Activated CD8-positive, alpha-beta memory T cell treated with anti-CD3 and anti-CD28 coated beads, Interleukin-2, amount 10 ng/mL, durations not matched to agents 7 days and 5 days (primary cell): Measurements from ENCODE around the gene STARD10. TPM values are rescaled to one million over a fixed set of nuclear protein-coding genes. Genes with fewer than 3 reads are reported as not detected.
"Not testable (repeated sequence)": the region's sequence is repeated elsewhere in the genome, so short reads cannot be mapped to it uniquely, and the experiment has no call there.

ENCODE experiments used
- ATAC-seq: fragments of 150-1000 bp; cut with Tn5 transposase; one replicate; pipeline ENCODE4 v1.10.0; 2021; ENCODE audit warnings: moderate library complexity
- CTCF ChIA-PET: fragments of 350-600 bp; sonication (Branson Sonifier 250); formaldehyde crosslinking; loops from one replicate; lab custom pipeline; 2021; ENCODE audit warnings: antibody characterized with exemption; lab: Charles Lee
- DNase-seq: peaks from one replicate; pipeline ENCODE4 v3.0.0-alpha.2; 2020
- H3K27ac Mint-ChIP-seq: one replicate; pipeline ENCODE4 v1.8.0; 2021; ENCODE audit warnings: mild to moderate bottlenecking, mixed read lengths
- H3K27me3 Mint-ChIP-seq: one replicate; pipeline ENCODE4 v1.8.0; 2021; ENCODE audit warnings: mixed read lengths
- H3K36me3 Mint-ChIP-seq: one replicate; pipeline ENCODE4 v1.8.0; 2021; ENCODE audit warnings: mild to moderate bottlenecking, mixed read lengths
- H3K4me1 Mint-ChIP-seq: one replicate; pipeline ENCODE4 v1.8.0; 2021; ENCODE audit warnings: mixed read lengths
- H3K4me3 Mint-ChIP-seq: one replicate; pipeline ENCODE4 v1.8.0; 2021; ENCODE audit warnings: mild to moderate bottlenecking, moderate library complexity, mixed read lengths
- H3K9me3 Mint-ChIP-seq: one replicate; pipeline ENCODE4 v1.8.0; 2022; ENCODE audit warnings: low read depth, mixed read lengths
- total RNA-seq, 2 experiments: library from RNA; stranded (reverse); gene quantifications; one replicate each; pipeline ENCODE4 v1.2.3, GENCODE V29; 2021

STARD10 gene
- total RNA-seq, 2 experiments from 2014 or later = 8.4 to 18.4 TPM

DNA sequence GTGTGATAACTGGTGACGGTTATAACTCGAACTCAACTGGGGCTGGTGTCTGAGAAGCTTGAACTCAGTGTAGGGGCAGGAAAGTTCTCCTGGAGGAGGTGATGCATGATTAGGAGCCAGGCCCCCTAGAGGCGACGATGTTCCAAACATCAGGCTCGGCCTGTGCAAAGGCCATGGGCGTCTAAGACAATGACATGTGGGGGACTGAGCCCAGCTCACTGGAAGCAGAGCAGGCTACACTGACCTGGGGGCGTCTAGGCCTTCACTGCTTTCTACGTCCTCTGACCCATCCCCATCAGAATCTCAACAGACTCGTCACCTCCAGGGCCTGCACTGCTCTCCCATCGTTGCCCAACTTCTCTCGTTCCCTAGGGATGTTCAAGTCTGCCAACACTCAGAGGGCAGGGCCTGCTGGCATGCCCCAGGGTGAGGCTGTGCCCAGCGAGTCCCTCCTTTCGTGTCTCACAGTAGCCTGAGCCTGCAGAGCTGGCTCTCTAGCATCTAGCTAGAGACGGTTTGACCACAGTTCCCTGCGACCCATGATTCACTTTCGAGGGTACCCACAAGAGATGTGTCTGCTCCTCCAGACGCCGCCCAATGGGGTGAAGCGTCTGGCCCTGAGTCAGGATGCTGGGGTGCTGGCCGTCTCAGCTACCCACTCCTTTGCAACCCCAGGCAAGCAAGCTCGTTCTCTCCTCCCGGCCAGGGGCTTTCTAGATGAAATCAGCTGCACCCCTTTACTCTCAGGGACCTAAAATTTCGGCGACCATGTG is 19.3 kb upstream of the STARD10 start:
- peak overlapping the region; percentile 90 for H3K4me3 Mint-ChIP-seq
- peak; percentile 94 for DNase-seq
- CTCF ChIA-PET = interaction anchor here (0.8 to 5.9 kb wide), 19 partner anchors 10 to 366 kb away, joined by 3 to 63 read pairs (median 4); partner anchors contain the start of genes FCHSD2 and STARD10
- peak overlapping the region; percentile 91 for H3K27ac Mint-ChIP-seq
- H3K27me3 Mint-ChIP-seq = no peaks in the 10 kb centered on the region
- peaks cover 56% of the 10 kb centered on the region for H3K36me3 Mint-ChIP-seq
- H3K9me3 Mint-ChIP-seq = no peaks in the 10 kb centered on the region
- peak; percentile 48 for ATAC-seq
- peaks cover 54% of the 10 kb centered on the region for H3K4me1 Mint-ChIP-seq

DNA sequence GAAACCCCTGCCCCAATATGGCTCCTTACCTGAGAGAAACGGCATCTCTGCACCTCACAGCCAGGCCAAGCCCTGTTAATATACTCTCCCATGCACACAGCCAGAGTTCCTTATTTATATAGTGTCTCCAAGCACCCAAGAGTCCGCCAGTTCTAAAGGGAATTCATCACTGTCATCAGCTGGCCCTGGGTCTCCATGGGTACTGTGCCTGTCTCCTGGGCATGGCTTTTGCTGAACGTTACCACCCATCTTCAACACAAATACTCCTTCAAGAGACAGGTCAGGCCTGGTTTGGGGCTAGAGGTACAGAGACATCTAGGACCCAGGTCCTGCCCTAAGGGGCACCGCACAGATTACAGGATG is 18.7 kb upstream of the STARD10 start:
- Mint-ChIP-seq H3K4me1 (peaks cover 50% of the 10 kb centered on the region), H3K36me3 (peaks cover 52% of the 10 kb centered on the region), H3K27me3 (no peaks in the 10 kb centered on the region)

GRCh38 chr11:72811686-72812085 is 17.8 kb upstream of the STARD10 start:
- CTCF ChIA-PET = interaction anchor here (1.0 to 5.9 kb wide), 5 partner anchors 14 to 128 kb away, joined by 3 to 63 read pairs (median 7); partner anchors contain the start of gene STARD10
- not testable (repeated sequence) for DNase-seq, H3K9me3 Mint-ChIP-seq, ATAC-seq, H3K27me3 Mint-ChIP-seq
- peak overlapping the region; percentile 76 for H3K4me3 Mint-ChIP-seq
- peaks cover 48% of the 10 kb centered on the region for H3K4me1 Mint-ChIP-seq
- peaks cover 50% of the 10 kb centered on the region for H3K36me3 Mint-ChIP-seq
- peak overlapping the region; percentile 72 for H3K27ac Mint-ChIP-seq

More for the DNA sequence above, 18.7 kb upstream of the STARD10 start:
- peak overlapping the region; percentile 90 for H3K4me3 Mint-ChIP-seq
- no peaks in the 10 kb centered on the region for H3K9me3 Mint-ChIP-seq
- ATAC-seq (no peak), DNase-seq (no peak)
- CTCF ChIA-PET = interaction anchor here (1.0 to 5.9 kb wide), 11 partner anchors 9 to 366 kb away, joined by 3 to 63 read pairs (median 5); partner anchors contain the start of gene STARD10
- peak overlapping the region; percentile 91 for H3K27ac Mint-ChIP-seq

GRCh38 chr11:72808331-72808798 is 14.5 kb upstream of the STARD10 start:
- H3K9me3 Mint-ChIP-seq = no peaks in the 10 kb centered on the region
- ATAC-seq (no peak), DNase-seq (no peak)
- CTCF ChIA-PET = interaction anchor here (1.3 to 1.7 kb wide), 4 partner anchors 14 to 83 kb away, joined by 3 to 8 read pairs (median 4); partner anchors contain the start of gene STARD10
- H3K27ac Mint-ChIP-seq = no peak overlapping the region
- peaks cover 47% of the 10 kb centered on the region for H3K4me1 Mint-ChIP-seq
- no peak overlapping the region for H3K4me3 Mint-ChIP-seq
- H3K27me3 Mint-ChIP-seq = no peaks in the 10 kb centered on the region
- H3K36me3 Mint-ChIP-seq = peaks cover 44% of the 10 kb centered on the region

DNA sequence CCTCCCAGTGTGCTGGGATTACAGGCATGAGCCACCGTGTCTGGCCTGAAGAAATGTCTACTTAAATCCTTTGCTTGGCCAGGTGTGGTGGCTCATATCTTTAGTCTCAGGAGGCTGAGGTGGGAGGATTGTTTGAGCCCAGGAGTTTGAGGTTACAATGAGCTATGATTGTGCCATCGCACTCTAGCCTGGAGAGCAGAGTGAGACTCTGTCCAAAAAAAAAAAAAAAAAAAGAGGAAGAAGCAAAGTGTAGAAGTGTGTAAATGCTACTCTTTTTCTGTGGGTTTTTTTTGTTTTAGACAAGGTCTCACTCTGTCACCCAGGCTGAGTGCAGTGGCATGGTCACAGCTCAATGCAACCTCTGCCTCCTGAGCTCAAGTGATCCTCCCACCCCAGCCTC is 13.9 kb upstream of the STARD10 start:
- H3K9me3 Mint-ChIP-seq = no peaks in the 10 kb centered on the region
- CTCF ChIA-PET = interaction anchor here (1.2 to 1.7 kb wide), 5 partner anchors 10 to 83 kb away, joined by 3 to 8 read pairs (median 4); partner anchors contain the start of gene STARD10
- peak overlapping the region; percentile 7 for H3K27ac Mint-ChIP-seq
- peaks cover 44% of the 10 kb centered on the region for H3K4me1 Mint-ChIP-seq
- H3K27me3 Mint-ChIP-seq = no peaks in the 10 kb centered on the region
- DNase-seq = no peak
- no peak for ATAC-seq
- peaks cover 39% of the 10 kb centered on the region for H3K36me3 Mint-ChIP-seq
- no peak overlapping the region for H3K4me3 Mint-ChIP-seq

DNA sequence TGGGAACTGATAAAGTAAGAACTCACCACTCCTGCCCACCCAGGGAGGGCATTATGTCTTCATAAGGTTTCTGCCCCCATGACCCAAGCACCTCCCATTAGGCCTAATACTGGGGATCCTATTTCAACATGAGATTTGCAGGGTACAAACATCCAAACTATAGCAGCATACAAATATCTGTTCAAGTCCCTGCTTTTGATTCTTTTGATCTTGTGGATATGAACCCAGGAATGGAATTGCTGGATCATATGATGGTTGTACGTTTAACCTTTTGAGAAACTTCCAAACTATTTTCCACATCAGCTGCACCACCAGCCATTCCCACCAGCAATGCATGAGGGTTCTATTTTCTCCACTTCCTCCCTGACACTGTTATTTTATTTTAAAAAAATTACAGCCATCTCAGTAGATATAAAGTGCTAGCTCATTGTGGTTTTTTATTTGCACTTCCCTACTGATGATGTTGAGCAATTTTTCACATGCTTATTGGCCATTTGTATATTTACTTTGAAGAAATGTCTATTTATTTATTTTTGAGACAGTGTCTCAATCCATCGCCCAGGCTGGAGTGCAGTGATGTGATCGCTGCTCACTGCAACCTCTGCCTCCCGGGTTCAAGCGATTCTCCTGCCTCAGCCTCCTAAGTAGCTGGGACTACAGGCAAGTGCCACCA is 13.3 kb upstream of the STARD10 start:
- no peaks in the 10 kb centered on the region for H3K9me3 Mint-ChIP-seq
- H3K4me3 Mint-ChIP-seq = no peak overlapping the region

GRCh38 chr11:72806378-72806777 is 12.5 kb upstream of the STARD10 start:
- CTCF ChIA-PET = interaction anchor here (0.6 to 1.3 kb wide), 2 partner anchors 12 to 29 kb away, joined by 3 read pairs; partner anchors contain the start of gene STARD10
- not testable (repeated sequence) for DNase-seq, H3K27me3 Mint-ChIP-seq, H3K9me3 Mint-ChIP-seq, ATAC-seq, H3K4me3 Mint-ChIP-seq
- H3K4me1 Mint-ChIP-seq = peaks cover 33% of the 10 kb centered on the region
- peaks cover 33% of the 10 kb centered on the region for H3K36me3 Mint-ChIP-seq
- peak overlapping the region; percentile 48 for H3K27ac Mint-ChIP-seq

More for the DNA sequence above, 13.3 kb upstream of the STARD10 start:
- ATAC-seq (no peak), DNase-seq (no peak)
- H3K27me3 Mint-ChIP-seq = no peaks in the 10 kb centered on the region
- peaks cover 39% of the 10 kb centered on the region for H3K36me3 Mint-ChIP-seq
- H3K27ac Mint-ChIP-seq = no peak overlapping the region
- H3K4me1 Mint-ChIP-seq = peaks cover 40% of the 10 kb centered on the region
- CTCF ChIA-PET = interaction anchor here (1.2 to 1.7 kb wide), 5 partner anchors 10 to 82 kb away, joined by 3 to 8 read pairs (median 4); partner anchors contain the start of gene STARD10

GRCh38 chr11:72805216-72805615 is 11.4 kb upstream of the STARD10 start:
- DNase-seq = no peak
- Mint-ChIP-seq H3K27me3 (no peaks in the 10 kb centered on the region), H3K4me3 (no peak overlapping the region), H3K4me1 (peaks cover 23% of the 10 kb centered on the region), H3K9me3 (no peaks in the 10 kb centered on the region), H3K36me3 (peaks cover 26% of the 10 kb centered on the region), H3K27ac (no peak overlapping the region)
- ATAC-seq = no peak
- CTCF ChIA-PET = interaction anchor here (1.3 kb wide), 1 partner anchor 11 kb away, joined by 3 read pairs; the partner anchor contains the start of gene STARD10

DNA sequence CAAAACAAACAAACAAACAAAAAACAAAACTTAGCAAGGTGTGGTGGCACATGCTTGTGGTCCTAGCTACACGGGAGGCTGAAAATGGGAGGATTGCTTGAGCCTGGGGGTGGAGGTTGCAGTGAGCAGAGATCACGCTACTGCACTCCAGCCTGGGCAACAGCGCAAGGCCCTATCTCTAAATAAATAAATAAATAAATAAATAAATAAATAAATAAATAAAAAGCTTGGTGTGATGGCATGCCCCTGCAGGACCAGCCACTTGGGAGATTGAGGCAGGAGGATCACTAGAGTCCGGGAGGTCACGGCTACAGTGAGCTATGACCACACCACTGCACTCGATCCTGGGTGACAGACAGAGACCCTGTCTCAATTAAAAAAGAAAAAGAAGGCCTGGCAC is 9.0 kb upstream of the STARD10 start:
- no peak for ATAC-seq
- no peaks in the 10 kb centered on the region for H3K27me3 Mint-ChIP-seq
- CTCF ChIA-PET = interaction anchor here (1.1 to 2.0 kb wide), 3 partner anchors 9 to 16 kb away, joined by 4 to 9 read pairs (median 5); partner anchors contain the start of gene STARD10
- peaks cover 13% of the 10 kb centered on the region for H3K36me3 Mint-ChIP-seq
- no peak overlapping the region for H3K4me3 Mint-ChIP-seq
- peaks cover 13% of the 10 kb centered on the region for H3K4me1 Mint-ChIP-seq
- H3K9me3 Mint-ChIP-seq = no peaks in the 10 kb centered on the region
- H3K27ac Mint-ChIP-seq = no peak overlapping the region
- DNase-seq = no peak

DNA sequence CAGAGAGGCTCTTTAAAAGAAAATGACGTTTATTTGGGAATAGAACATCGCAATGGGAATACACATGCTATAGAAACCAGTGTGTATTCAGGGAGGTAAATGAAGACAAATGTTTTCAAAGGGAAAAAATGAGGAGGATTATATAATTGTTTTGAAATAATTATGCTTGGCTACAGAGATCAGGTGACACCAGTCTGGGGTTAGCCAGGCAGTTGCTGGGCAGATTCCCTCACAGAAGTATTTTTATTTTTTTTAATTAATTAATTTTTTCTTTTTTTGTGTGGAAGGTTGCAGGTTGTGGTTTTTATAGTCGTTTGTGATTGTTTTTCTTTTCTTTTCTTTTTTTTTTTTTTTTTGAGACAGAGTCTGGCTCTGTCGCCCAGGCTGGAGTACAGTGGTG is 5.6 kb upstream of the STARD10 start:
- CTCF ChIA-PET = interaction anchor here (0.7 to 1.2 kb wide), 2 partner anchors 70 to 74 kb away, joined by 3 to 4 read pairs; no protein-coding TSS in a partner anchor
- ATAC-seq (no peak), DNase-seq (no peak)
- peaks cover 6% of the 10 kb centered on the region for H3K36me3 Mint-ChIP-seq
- no peak overlapping the region for H3K4me3 Mint-ChIP-seq
- no peaks in the 10 kb centered on the region for H3K27me3 Mint-ChIP-seq
- no peak overlapping the region for H3K27ac Mint-ChIP-seq
- H3K9me3 Mint-ChIP-seq = no peaks in the 10 kb centered on the region
- H3K4me1 Mint-ChIP-seq = peaks cover 8% of the 10 kb centered on the region

DNA sequence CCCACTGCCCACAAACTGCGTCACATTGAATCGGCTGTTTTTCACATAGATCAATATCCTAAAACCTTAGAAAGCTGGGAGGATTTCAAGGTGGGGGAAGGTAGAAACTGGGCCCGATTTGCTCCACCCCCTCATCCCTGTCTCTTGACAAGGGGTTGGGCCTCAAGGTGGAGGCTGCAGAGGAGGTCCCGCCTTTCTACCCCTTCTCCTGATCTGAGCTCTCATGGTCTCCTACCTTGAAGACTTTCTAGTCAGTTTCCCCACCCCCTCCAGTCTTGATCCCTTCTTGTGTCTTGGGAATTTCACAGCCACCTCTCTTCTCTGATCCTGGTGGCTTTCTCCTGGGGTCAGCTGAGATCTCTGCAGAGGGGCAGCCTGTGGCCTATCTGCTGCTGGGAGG is 4.5 kb upstream of the STARD10 start:
- Mint-ChIP-seq H3K9me3 (no peaks in the 10 kb centered on the region), H3K27ac (no peak overlapping the region)
- CTCF ChIA-PET = interaction anchor here (1.6 to 2.3 kb wide), 2 partner anchors 15 to 73 kb away, joined by 8 to 9 read pairs; partner anchors contain the start of gene ATG16L2

GRCh38 chr11:72793076-72793424 is 797 bp downstream of the STARD10 start:
- DNase-seq = no peak
- Mint-ChIP-seq H3K27ac (peak overlapping the region; percentile 98), H3K9me3 (no peaks in the 10 kb centered on the region), H3K4me3 (peak overlapping the region; percentile 87), H3K27me3 (no peaks in the 10 kb centered on the region), H3K4me1 (peaks cover 27% of the 10 kb centered on the region), H3K36me3 (no peaks in the 10 kb centered on the region)
- CTCF ChIA-PET = interaction anchor here (0.9 to 4.7 kb wide), 19 partner anchors 10 to 385 kb away, joined by 3 to 121 read pairs (median 6); partner anchors contain the start of genes ARAP1, ATG16L2 and FCHSD2
- no peak for ATAC-seq

More for the DNA sequence above, 4.5 kb upstream of the STARD10 start:
- H3K4me1 Mint-ChIP-seq = peaks cover 11% of the 10 kb centered on the region
- peaks cover 6% of the 10 kb centered on the region for H3K36me3 Mint-ChIP-seq
- no peaks in the 10 kb centered on the region for H3K27me3 Mint-ChIP-seq
- DNase-seq = no peak
- ATAC-seq = no peak
- no peak overlapping the region for H3K4me3 Mint-ChIP-seq
